Left lung (tissue), 10 donors: Measurements from ENCODE around the gene TINAGL1. TPM values are rescaled to one million over a fixed set of nuclear protein-coding genes. Genes with fewer than 3 reads are reported as not detected.
"Not testable (repeated sequence)": the region's sequence is repeated elsewhere in the genome, so short reads cannot be mapped to it uniquely, and the experiment has no call there.

Experiments used
- ATAC-seq: fragments of 200-7000 bp; cut with Tn5 transposase; one replicate; pipeline ENCODE4 v1.9.1; 2020; ENCODE audit warnings: moderate library complexity
- DNase-seq, 4 donors: peaks; one replicate each; pipeline ENCODE4 v3.0.0-alpha.2; 2013 to 2020
- H3K27ac ChIP-seq, 2 donors: fragments of 200-600 bp; sonication (generic) in 1 of 2; one replicate each; pipeline versions ENCODE4 v1.5.0 to v1.8.0; 2020 to 2021
- H3K27me3 ChIP-seq, 2 donors: fragments of 200-600 bp; sonication (generic) in 1 of 2; one replicate each; pipeline versions ENCODE4 v1.5.0 to v1.8.0; 2020 to 2021
- H3K36me3 ChIP-seq, 2 donors: fragments of 200-600 bp; sonication (generic) in 1 of 2; one replicate each; pipeline versions ENCODE4 v1.5.0 to v1.8.0; 2020 to 2021
- H3K4me1 ChIP-seq, 2 donors: fragments of 200-600 bp; one replicate each; pipeline ENCODE4 v1.8.0; 2021
- H3K4me3 ChIP-seq, 2 donors: fragments of 200-600 bp; sonication (generic) in 1 of 2; one replicate each; pipeline versions ENCODE4 v1.5.0 to v1.8.0; 2020 to 2021; ENCODE audit warnings: mild to moderate bottlenecking in 1 of 2
- H3K9me3 ChIP-seq, 2 donors: fragments of 200-600 bp; sonication (generic) in 1 of 2; one replicate each; pipeline versions ENCODE4 v1.5.0 to v1.8.0; 2020 to 2021
- intact Hi-C, 2 donors: fragments of 100-400 bp; cut with DNase I; formaldehyde crosslinking; loops; one replicate each; pipeline versions ENCODE4 v1.11.2 to v1.14.2; 2022
- polyA plus RNA-seq, 6 donors: library from polyadenylated mRNA; unstranded; fragments of 120-200 nt; gene quantifications; one replicate each; pipeline ENCODE4 v1.2.1, GENCODE V29; 2013; ENCODE audit not compliant: insufficient read length in 6 of 6
- total RNA-seq, 2 donors: library from RNA; stranded (reverse); fragmentation: NEBNext Ultra II Directional; extraction: Animal tissue kit (Norgen Biotek cat#: 25700); gene quantifications; one replicate each; pipeline ENCODE4 v1.2.1, GENCODE V29; 2021
- TF ChIP-seq, protein P1 (sequence below), 2 donors: fragments of 200-600 bp; sonication (generic) in 1 of 2; IDR thresholded peaks; one replicate each; pipeline versions ENCODE4 v1.5.0 to v1.8.0; 2021; ENCODE audit warnings: antibody characterized with exemption in 2 of 2
- donor health status: DM: no; HTN: yes; CAD: no.
- donor health status: DM: no; HTN: no; CAD: no.

Gene TINAGL1
- total and polyA plus RNA-seq, 8 donors = 34.0 to 106 (median 48.9) TPM

GRCh38 chr1:31586376-31587327 lies 10.3 kb downstream of the TINAGL1 start:
- Histone ChIP-seq H3K4me3 (no peak overlapping the region), H3K27ac (no peak overlapping the region), H3K27me3 (peaks cover 0 to 31% of the 10 kb centered on the region in 2 donors), H3K4me1 (peaks cover 28 to 61% of the 10 kb centered on the region in 2 donors), H3K36me3 (peaks cover 0 to 16% of the 10 kb centered on the region in 2 donors), H3K9me3 (no peaks in the 10 kb centered on the region)
- intact Hi-C loops = no loop called here
- DNase-seq = no peak
- no peak for ATAC-seq
- TF ChIP-seq, protein P1, sequence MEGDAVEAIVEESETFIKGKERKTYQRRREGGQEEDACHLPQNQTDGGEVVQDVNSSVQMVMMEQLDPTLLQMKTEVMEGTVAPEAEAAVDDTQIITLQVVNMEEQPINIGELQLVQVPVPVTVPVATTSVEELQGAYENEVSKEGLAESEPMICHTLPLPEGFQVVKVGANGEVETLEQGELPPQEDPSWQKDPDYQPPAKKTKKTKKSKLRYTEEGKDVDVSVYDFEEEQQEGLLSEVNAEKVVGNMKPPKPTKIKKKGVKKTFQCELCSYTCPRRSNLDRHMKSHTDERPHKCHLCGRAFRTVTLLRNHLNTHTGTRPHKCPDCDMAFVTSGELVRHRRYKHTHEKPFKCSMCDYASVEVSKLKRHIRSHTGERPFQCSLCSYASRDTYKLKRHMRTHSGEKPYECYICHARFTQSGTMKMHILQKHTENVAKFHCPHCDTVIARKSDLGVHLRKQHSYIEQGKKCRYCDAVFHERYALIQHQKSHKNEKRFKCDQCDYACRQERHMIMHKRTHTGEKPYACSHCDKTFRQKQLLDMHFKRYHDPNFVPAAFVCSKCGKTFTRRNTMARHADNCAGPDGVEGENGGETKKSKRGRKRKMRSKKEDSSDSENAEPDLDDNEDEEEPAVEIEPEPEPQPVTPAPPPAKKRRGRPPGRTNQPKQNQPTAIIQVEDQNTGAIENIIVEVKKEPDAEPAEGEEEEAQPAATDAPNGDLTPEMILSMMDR (IDR thresholded peaks at IDR 0.05) = no peak

DNA sequence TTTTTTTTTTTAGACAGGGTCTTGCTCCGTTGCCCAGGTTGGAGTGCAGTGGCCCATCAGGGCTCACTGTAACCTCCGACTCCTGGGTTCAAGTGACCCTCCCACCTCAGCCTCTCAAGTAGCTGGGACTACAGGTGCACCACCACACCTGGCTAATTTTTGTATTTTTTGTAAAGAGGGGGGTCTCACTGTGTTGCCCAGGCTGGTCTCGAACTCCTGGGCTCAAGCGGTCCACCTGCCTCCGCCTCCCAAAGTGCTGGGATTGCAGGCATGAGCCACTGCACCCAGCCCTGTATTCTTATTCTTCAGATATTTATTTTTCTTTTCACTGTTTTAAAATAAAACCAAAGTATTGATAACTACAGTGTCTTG lies 11.0 kb downstream of the TINAGL1 start:
- intact Hi-C loops, DNase-seq, H3K9me3 ChIP-seq, ATAC-seq, H3K4me3 ChIP-seq: not testable (repeated sequence)
- peaks cover 0 to 16% of the 10 kb centered on the region in 2 donors for H3K36me3 ChIP-seq
- peak overlapping the region; percentile 82 to 83 for H3K27ac ChIP-seq
- H3K4me1 ChIP-seq = peaks cover 28 to 61% of the 10 kb centered on the region in 2 donors
- H3K27me3 ChIP-seq = peaks cover 0 to 31% of the 10 kb centered on the region in 2 donors

DNA sequence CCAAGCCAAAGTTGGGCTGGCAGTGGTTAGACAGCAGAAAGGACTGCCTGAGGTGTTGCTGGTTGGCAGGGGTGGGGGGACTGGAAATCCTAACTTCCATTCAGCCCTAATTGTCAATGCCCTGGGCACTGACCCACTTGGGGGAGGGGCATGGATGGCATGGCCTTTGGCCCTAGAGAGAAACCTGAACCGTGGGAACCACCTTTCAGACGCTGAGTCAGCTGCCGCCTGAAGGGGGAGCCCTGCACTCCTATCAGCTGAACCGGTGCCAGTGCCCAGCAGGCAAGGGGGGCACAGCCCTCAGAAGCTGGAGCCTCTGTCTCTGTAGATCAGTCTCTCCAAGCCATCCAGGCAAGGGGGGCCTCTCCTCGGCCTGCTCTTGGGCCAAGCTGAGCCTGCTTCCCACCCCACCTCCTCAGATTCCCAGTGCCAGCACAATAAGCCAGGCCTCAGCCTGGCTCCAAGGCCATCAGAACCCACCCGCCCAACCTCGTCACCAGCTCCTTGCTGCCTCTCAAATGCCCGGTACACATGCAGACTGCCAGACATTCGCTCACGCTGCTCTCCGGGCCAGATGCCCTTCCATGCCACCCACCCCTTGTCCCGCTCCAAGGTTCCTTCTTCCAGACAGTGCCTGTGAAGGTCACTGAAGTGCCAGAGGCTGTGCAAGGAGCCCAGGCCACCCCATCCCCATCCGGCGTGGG lies 11.6 kb downstream of the TINAGL1 start:
- peak in 2 of 4 donors; percentile 65 to 72 for DNase-seq
- H3K4me1 ChIP-seq = peaks cover 28 to 60% of the 10 kb centered on the region in 2 donors
- intact Hi-C loops = no loop called here

DNA sequence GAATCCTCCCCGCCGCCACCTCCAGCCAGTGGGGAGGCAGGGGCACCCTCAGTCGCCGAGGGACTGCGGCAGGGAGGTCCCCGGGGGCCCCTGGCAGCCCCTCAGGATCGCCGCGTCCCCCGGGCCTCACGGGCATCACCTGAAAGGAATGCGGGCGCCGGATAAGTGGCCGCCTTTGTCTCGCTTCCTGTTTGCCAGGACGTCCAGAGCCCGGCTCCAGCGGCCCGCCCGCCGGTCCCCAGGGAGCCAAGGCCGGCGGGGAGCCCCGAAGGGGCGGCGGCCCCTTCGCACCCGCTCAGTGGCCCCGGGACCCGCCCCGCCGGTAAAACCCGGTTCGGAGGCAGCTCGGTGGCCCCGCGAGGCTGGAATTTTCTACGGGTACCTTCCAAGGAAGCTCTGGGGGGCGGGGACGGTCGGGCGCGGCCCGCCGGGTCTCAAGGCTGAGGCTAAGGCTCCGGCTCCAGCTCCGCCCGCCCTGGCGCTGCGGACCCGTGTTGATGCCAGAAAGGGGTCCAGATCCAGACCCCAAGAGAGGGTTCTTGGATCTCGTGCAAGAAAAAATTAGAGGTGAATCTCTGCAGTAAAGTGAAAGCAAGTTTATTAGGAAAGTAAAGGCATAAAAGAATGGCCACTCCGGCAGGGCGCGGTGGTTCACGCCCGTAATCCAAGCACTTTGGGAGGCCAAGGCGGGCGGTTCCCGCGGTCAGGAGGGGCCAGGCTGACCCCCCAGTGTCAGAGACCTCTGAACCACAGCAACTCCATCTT lies 12.6 kb downstream of the TINAGL1 start:
- ATAC-seq = peak; percentile 60
- H3K4me3 ChIP-seq = peak overlapping the region; percentile 26 to 27
- peaks cover 0 to 16% of the 10 kb centered on the region in 2 donors for H3K36me3 ChIP-seq
- H3K27ac ChIP-seq = peak overlapping the region; percentile 82 to 83
- H3K27me3 ChIP-seq = peaks cover 0 to 31% of the 10 kb centered on the region in 2 donors
- intact Hi-C loops = no loop called here
- TF ChIP-seq, protein P1 (IDR thresholded peaks at IDR 0.05) = no peak
- no peaks in the 10 kb centered on the region for H3K9me3 ChIP-seq
- DNase-seq = peak in 2 of 4 donors; percentile 64 to 84
- H3K4me1 ChIP-seq = peaks cover 22 to 49% of the 10 kb centered on the region in 2 donors

More for the DNA sequence above, 11.6 kb downstream of the TINAGL1 start:
- TF ChIP-seq, protein P1 (IDR thresholded peaks at IDR 0.05) = peak; percentile 48 to 55
- H3K27ac ChIP-seq = peak overlapping the region; percentile 82 to 83
- H3K27me3 ChIP-seq = peaks cover 0 to 31% of the 10 kb centered on the region in 2 donors
- peaks cover 0 to 16% of the 10 kb centered on the region in 2 donors for H3K36me3 ChIP-seq
- H3K9me3 ChIP-seq = no peaks in the 10 kb centered on the region
- no peak overlapping the region for H3K4me3 ChIP-seq
- ATAC-seq = peak; percentile 70

- no peak overlapping the region for H3K27ac ChIP-seq
- no peak overlapping the region for H3K4me3 ChIP-seq
- TF ChIP-seq, protein P1 (IDR thresholded peaks at IDR 0.05) = no peak
- DNase-seq (no peak), ATAC-seq (no peak)
- H3K36me3 ChIP-seq = no peaks in the 10 kb centered on the region
- H3K9me3 ChIP-seq = no peaks in the 10 kb centered on the region
- intact Hi-C loops = no loop called here
- H3K4me1 ChIP-seq = peaks cover 13 to 34% of the 10 kb centered on the region in 2 donors
- H3K27me3 ChIP-seq = peaks cover 0 to 31% of the 10 kb centered on the region in 2 donors
These were observed 15.2 kb downstream of the TINAGL1 start for GRCh38 chr1:31591425-31592093.
